ENCODE measurements around the gene PITPNB.
A peak's percentile ranks its signal among the peaks of the same experiment; 100 is the strongest.

PITPNB gene

DNA sequence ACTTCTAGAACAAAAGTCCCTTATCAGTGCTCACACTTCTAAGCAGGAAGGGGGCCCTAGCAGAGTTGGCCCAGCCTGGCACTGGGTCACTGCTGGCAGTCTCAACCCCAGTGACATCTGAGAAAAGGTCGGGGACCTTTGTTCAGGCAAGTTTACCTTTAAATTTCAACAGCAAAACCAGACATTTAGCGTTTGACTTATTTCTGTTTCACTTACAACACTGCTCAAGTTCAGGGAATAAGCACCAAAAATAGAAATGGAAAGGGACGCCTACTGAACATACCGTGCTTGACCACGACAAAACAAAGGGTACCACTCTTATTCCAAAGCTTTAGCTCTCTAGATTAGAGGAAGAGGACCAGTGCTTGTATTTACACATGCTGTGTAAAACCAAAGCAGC lies 26.2 kb downstream of the PITPNB start:
- Histone ChIP-seq H3K4me3 (replicated peaks; ENCODE audit: low read depth, low read length) (no peak overlapping the region), H3K27me3 (replicated peaks; ENCODE audit: control insufficient read depth, insufficient read depth, low read length) (no peaks in the 10 kb centered on the region), H3K36me3 (ENCODE audit: control insufficient read depth, insufficient read depth, low read length) (peaks cover 24% of the 10 kb centered on the region)
- TF ChIP-seq, protein P1, sequence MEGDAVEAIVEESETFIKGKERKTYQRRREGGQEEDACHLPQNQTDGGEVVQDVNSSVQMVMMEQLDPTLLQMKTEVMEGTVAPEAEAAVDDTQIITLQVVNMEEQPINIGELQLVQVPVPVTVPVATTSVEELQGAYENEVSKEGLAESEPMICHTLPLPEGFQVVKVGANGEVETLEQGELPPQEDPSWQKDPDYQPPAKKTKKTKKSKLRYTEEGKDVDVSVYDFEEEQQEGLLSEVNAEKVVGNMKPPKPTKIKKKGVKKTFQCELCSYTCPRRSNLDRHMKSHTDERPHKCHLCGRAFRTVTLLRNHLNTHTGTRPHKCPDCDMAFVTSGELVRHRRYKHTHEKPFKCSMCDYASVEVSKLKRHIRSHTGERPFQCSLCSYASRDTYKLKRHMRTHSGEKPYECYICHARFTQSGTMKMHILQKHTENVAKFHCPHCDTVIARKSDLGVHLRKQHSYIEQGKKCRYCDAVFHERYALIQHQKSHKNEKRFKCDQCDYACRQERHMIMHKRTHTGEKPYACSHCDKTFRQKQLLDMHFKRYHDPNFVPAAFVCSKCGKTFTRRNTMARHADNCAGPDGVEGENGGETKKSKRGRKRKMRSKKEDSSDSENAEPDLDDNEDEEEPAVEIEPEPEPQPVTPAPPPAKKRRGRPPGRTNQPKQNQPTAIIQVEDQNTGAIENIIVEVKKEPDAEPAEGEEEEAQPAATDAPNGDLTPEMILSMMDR (IDR thresholded peaks at IDR 0.05; ENCODE audit: insufficient read depth, low read length, poor library complexity, severe bottlenecking), result no peak
- DNase-seq (ENCODE audit: extremely low read depth, insufficient read length), result no peak

DNA sequence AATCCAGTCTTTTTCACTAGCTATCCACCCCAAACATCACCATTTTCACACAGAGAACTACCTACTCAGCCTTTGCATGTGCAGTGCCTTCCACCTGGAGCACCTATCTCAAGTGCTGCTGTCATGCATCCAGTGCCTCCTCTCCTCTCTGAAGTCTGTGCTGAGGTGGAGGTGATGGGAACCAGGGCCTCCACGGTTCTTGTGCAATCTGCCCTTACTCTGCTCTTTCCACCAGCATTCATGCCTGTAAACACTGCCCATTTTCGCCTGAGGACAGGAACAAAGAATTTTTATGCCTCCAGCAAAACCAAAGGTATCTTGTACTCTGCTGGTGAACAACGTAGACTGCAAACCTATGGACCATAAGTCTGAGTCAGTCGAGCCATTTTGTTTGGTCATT lies 27.0 kb downstream of the PITPNB start:
- no peaks in the 10 kb centered on the region for H3K27me3 ChIP-seq (replicated peaks; ENCODE audit: control insufficient read depth, insufficient read depth, low read length)
- TF ChIP-seq, protein P1 (IDR thresholded peaks at IDR 0.05; ENCODE audit: insufficient read depth, low read length, poor library complexity, severe bottlenecking), result no peak
- peaks cover 23% of the 10 kb centered on the region for H3K36me3 ChIP-seq (ENCODE audit: control insufficient read depth, insufficient read depth, low read length)
- no peak for DNase-seq (ENCODE audit: extremely low read depth, insufficient read length)
- no peak overlapping the region for H3K4me3 ChIP-seq (replicated peaks; ENCODE audit: low read depth, low read length)

DNA sequence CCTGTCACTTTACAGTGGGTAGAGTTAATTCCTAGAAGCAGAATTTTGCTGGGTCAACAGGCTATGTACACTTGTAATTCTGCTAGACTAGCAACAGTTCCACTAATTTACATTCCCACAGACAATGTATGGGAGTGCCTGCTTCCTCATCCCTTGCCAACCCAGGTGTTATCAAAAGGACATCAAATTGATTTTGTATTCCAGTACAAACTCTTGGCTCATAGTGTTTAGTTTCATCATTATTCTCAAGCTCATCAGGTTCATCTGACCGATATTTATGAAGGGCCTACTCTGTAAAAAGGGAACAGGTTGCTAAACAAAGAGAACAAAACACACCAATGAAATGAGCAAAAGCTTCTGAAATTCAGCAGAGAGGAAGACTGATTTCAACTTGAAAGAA lies 30.7 kb downstream of the PITPNB start:
- TF ChIP-seq, protein P1 (IDR thresholded peaks at IDR 0.05; ENCODE audit: insufficient read depth, low read length, poor library complexity, severe bottlenecking), result no peak
- Histone ChIP-seq H3K4me3 (replicated peaks; ENCODE audit: low read depth, low read length) (no peak overlapping the region), H3K36me3 (ENCODE audit: control insufficient read depth, insufficient read depth, low read length) (peaks cover 30% of the 10 kb centered on the region), H3K27me3 (replicated peaks; ENCODE audit: control insufficient read depth, insufficient read depth, low read length) (no peaks in the 10 kb centered on the region)
- no peak for DNase-seq (ENCODE audit: extremely low read depth, insufficient read length)

DNA sequence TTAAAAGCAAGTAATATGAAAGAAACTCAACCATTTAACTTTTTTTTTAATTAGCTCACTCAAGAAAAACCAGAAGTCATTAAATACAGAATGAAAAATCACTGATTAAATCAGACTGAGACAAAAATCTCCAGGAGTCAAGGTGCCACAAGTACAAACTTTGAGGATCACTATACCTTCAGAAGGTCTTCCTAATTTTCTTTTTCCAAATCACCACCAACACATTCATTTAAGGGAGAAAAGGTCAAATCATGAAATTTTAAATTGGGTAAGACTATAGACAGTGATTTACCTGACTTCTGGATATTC lies 32.3 kb downstream of the PITPNB start:
- Histone ChIP-seq H3K27me3 (replicated peaks; ENCODE audit: control insufficient read depth, insufficient read depth, low read length) (no peaks in the 10 kb centered on the region), H3K36me3 (ENCODE audit: control insufficient read depth, insufficient read depth, low read length) (peaks cover 22% of the 10 kb centered on the region), H3K4me3 (replicated peaks; ENCODE audit: low read depth, low read length) (no peak overlapping the region)
- no peak for DNase-seq (ENCODE audit: extremely low read depth, insufficient read length)
- TF ChIP-seq, protein P1 (IDR thresholded peaks at IDR 0.05; ENCODE audit: insufficient read depth, low read length, poor library complexity, severe bottlenecking), result no peak

DNA sequence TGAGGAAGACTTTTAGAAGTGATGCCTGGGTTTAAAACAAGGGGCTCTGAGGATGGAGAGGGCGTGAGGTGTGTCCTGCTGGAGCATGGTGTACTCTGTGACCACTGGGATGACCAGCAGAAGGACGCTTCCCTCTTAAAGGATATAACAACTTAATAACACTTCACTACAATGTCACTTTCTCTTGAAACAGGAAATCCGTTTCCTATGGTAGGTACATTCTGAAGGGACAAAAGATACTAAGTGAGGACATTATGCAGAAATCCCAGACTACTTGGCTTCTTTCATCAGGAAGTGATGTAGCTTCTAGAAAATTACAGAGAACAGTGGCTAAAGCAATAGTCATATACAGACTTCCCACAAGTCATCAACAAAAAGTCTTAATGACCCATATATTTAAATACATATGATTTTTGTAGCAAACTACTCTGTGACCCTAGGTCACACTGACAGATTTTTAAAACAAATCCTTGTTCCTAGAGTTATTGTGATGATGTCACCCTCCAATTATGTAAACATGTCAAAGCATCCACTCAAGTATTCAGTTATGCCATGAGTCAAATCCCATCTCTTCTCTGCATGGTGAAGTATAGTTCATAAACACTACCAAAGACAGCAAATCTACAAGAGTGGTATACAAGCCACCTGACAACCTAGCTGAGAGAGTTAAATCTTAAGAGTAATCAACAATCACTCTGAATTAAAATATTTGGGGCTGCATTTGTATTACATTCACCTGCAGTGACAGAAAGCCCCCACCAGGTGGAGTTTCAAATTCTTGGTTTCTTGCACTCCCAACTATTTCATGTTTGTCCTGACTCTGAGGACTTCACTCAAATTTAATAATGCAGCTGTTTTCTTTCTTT lies 32.8 kb downstream of the PITPNB start:
- H3K36me3 ChIP-seq (ENCODE audit: control insufficient read depth, insufficient read depth, low read length), result peaks cover 17% of the 10 kb centered on the region
- DNase-seq (ENCODE audit: extremely low read depth, insufficient read length), result no peak
- H3K4me3 ChIP-seq (replicated peaks; ENCODE audit: low read depth, low read length), result no peak overlapping the region
- H3K27me3 ChIP-seq (replicated peaks; ENCODE audit: control insufficient read depth, insufficient read depth, low read length), result no peaks in the 10 kb centered on the region
- TF ChIP-seq, protein P1 (IDR thresholded peaks at IDR 0.05; ENCODE audit: insufficient read depth, low read length, poor library complexity, severe bottlenecking), result peak; percentile 71
